NT2/D1 (cell line): ENCODE measurements around the gene USP46.

Source experiments
- SUZ12 ChIP-seq: IDR thresholded peaks from 2 replicates; pipeline ENCODE4 v1.6.1; 2011; ENCODE audit not compliant: insufficient read length, insufficient read depth; ENCODE audit errors: extremely low read depth
- YY1 ChIP-seq: IDR thresholded peaks from 2 replicates; pipeline ENCODE4 v1.6.1; 2011; ENCODE audit not compliant: insufficient read length, insufficient read depth
- ZNF274 ChIP-seq: IDR thresholded peaks from 2 replicates; pipeline ENCODE4 v1.6.1; 2011; ENCODE audit warnings: mild to moderate bottlenecking, low read depth, low read length

GRCh38 chr4:52646741-52647140 lies 12.4 kb downstream of the USP46 start:
- TF ChIP-seq ZNF274 (no peak), SUZ12 (no peak), YY1 (no peak)
